Endometrial microvascular endothelial cells (primary cell): ENCODE results near the gene ACRBP. TPM values are rescaled to one million over a fixed set of nuclear protein-coding genes. Genes with fewer than 3 reads are reported as not detected.
"Not testable (repeated sequence)": the region's sequence is repeated elsewhere in the genome, so short reads cannot be mapped to it uniquely, and the experiment has no call there.

Experiments
- in situ Hi-C: cut with HindIII; loops from 2 replicates; pipeline ENCODE4 v1.10.0; 2017; ENCODE audit warnings: low sequenced_read_pairs, low pct_unique_long_range_greater_than_20kb; ENCODE audit errors: inconsistent ontology term
- total RNA-seq: library from RNA; depleted of rRNA; stranded (reverse); fragments of >200 nt; gene quantifications from one replicate; pipeline ENCODE4 v1.2.3, GENCODE V29; 2015; ENCODE audit errors: inconsistent ontology term

ACRBP gene
- total RNA-seq, 1 donor from 2014 or later, result not detected

- in situ Hi-C loops, result no loop called here
These were observed 44.7 kb downstream of the ACRBP start for GRCh38 chr12:6602526-6602925.

- in situ Hi-C loops, result not testable (repeated sequence)
These were observed 51.6 kb downstream of the ACRBP start for GRCh38 chr12:6595673-6596072.

- in situ Hi-C loops, result no loop called here
These were observed 55.1 kb downstream of the ACRBP start for GRCh38 chr12:6592087-6592486.

Other genes with a start within 250 kb of the ACRBP start
- gene CD27, start 202.5 kb downstream of the ACRBP start, total RNA-seq, result not detected
- gene TAPBPL, start 195.4 kb downstream of the ACRBP start, total RNA-seq, result 18.2 TPM
- gene VAMP1, start 176.8 kb downstream of the ACRBP start, total RNA-seq, result 2.1 TPM
- 108 TPM for gene MRPL51, start 154.2 kb downstream of the ACRBP start, total RNA-seq
- gene NCAPD2, start 153.3 kb downstream of the ACRBP start, total RNA-seq, result 102 TPM
- 6,670 TPM for gene GAPDH, start 112.9 kb downstream of the ACRBP start, total RNA-seq
- 15.8 TPM for gene IFFO1, start 91.4 kb downstream of the ACRBP start, total RNA-seq
- gene NOP2, start 79.1 kb downstream of the ACRBP start, total RNA-seq, result 59.6 TPM
- gene CHD4, start 40.1 kb downstream of the ACRBP start, total RNA-seq, result 202 TPM
- gene LPAR5, start 11.5 kb downstream of the ACRBP start, total RNA-seq, result not detected
- 39.5 TPM for gene ING4, start 15.7 kb upstream of the ACRBP start, total RNA-seq
- gene ZNF384, start 41.9 kb upstream of the ACRBP start, total RNA-seq, result 13.8 TPM
- gene PIANP, start 53.4 kb upstream of the ACRBP start, total RNA-seq, result not detected
- 69.5 TPM for gene COPS7A, start 76.6 kb upstream of the ACRBP start, total RNA-seq
- 223 TPM for gene MLF2, start 105.7 kb upstream of the ACRBP start, total RNA-seq
- 238 TPM for gene PTMS, start 118.9 kb upstream of the ACRBP start, total RNA-seq
- 0.19 TPM for gene LAG3, start 125.1 kb upstream of the ACRBP start, total RNA-seq
- gene CD4, start 142.1 kb upstream of the ACRBP start, total RNA-seq, result not detected
- gene GPR162, start 174.4 kb upstream of the ACRBP start, total RNA-seq, result 0.19 TPM
- gene P3H3, start 181.0 kb upstream of the ACRBP start, total RNA-seq, result 32.3 TPM
- gene GNB3, start 193.5 kb upstream of the ACRBP start, total RNA-seq, result 0.74 TPM
- 50.0 TPM for gene CDCA3, start 203.9 kb upstream of the ACRBP start, total RNA-seq
- gene USP5, start 204.7 kb upstream of the ACRBP start, total RNA-seq, result 102 TPM
- 1,455 TPM for gene TPI1, start 220.1 kb upstream of the ACRBP start, total RNA-seq
- 2.1 TPM for gene SPSB2, start 225.9 kb upstream of the ACRBP start, total RNA-seq